HG02852 (cell line): ENCODE results near the gene VARS1.

ENCODE experiments used
- ATAC-seq: cut with Tn5 transposase; IDR thresholded peaks from one replicate; pipeline ENCODE4 v1.9.1; 2021; ENCODE audit warnings: mild to moderate bottlenecking, moderate library complexity; ENCODE audit not compliant: unreplicated experiment

The VARS1 gene

DNA sequence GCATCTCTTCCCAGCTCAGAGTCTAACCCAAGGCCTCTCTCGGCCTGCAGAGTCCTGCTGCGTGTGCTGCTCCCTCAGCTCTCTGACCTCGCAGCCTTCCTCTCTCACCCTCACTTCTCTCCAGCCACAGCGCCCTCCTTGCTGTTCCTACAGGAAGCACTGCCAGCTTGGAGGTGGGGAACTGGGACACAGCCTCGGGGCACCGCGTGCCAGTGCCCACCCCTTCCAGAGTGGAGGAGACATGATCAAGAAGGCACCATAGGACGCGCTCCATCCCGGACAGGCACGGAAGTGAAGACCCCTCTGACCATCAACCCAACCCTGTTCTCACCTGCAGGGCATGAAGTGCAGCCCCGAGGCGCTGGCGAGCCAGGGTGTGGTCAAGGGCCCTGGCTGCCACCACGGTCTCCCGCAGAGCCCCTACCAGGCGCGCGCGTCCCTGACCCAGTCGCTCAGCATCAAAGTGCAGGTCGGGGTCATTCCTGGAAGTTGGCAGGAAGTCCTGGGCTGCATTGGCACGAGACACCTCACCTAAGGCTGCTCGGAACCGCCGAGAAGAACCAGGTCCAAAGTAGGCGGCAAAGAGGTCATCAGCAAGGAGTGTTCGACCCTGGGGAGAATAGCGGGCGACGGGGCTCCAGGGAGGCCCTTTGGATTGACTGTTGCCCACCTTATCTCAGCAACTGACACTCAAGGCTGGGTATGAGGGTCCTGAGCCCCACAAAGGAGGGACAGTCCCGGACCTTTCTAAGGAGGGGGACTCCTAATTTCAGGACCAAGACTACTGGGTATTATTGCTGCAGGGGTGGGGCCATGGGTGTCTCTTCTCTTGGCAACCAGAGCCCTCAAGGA lies 19.7 kb downstream of the VARS1 start:
- no peak for ATAC-seq

DNA sequence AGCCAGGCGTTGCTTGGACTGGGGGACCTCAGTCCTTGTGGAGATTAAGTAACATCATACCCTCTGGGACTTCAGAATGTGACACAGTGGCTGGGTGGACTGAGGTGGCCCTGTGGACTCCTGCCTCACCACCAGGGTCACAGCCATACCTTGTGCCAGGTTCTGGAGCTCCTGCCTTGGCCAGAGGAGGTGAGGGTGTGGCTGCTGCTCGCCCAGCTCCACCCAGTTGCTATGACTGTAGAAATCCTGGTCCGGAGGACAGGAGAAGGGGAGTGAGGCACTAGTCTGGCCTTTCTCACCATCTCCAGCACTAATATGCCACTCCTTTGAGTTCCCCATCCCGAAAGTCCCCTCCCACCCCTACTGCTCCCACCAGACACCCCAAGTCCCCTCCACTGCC lies 20.4 kb downstream of the VARS1 start:
- no peak for ATAC-seq

DNA sequence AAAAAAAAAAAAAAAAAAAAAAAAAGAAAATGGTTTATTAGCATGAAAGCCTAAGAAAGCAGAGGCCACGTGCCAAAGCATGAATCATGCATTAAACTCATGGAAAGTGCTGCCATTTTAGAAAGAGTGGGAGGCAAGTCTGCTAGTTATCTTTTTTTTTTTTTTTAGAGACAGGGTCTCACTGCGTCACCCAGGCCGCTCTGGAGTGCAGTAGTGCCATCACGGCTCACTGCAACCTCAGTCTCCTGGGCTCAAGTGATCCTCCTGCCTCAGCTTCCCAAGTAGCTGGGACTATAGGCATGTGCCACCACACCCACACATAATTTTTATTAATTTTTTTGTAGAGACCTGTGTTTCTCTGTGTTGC lies 23.6 kb downstream of the VARS1 start:
- ATAC-seq, result no peak

DNA sequence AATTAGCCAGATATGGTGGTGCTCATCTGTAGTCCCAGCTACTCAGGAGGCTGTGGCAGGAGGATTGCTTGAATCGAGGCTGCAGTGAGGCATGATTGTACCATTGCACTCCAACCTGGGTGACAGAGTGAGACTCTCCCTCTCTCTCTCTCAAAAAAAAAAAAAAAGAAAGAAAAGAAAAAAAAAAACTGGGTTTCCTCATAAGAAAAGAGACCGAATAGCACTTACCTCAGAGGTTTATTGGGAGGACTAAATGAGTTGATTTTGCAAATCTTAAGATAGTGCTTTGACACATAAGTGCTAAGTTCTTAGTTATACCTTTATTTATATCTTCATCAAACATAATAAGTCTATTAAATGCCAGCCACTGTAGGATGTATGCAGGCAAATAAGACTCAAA lies 24.7 kb downstream of the VARS1 start:
- ATAC-seq, result no peak

DNA sequence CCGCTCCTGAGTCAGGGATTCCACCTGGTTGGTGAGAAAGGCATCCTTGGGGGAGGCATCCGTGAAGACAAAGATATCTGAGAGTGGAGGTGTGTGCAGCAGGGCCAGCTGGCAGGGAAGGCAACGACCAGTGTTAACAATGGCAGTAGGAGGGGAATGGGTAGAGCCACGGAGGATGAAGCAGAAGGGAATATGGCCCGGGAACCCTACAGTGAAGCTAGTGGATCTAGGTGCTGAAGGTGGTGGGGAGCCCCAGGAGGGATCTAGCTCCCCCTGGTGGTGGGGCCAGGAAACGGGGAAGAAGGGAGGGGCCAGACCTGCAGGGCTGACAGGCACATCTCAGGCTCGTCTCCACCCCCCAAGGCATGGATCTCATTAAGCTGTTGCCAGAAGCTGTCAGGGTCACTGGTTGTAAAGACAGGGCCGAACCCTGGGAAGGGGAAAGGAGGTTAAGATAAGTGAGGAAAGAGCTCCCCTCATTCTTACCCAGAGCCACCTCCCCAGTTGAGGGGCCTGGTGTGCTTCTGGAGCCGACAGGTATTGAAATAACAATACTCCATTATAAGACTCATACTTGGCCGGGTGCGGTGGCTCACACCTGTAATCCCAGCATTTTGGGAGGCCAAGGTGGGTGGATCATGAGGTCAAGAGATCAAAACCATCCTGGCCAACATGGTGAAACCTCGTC lies 25.7 kb downstream of the VARS1 start:
- no peak for ATAC-seq

DNA sequence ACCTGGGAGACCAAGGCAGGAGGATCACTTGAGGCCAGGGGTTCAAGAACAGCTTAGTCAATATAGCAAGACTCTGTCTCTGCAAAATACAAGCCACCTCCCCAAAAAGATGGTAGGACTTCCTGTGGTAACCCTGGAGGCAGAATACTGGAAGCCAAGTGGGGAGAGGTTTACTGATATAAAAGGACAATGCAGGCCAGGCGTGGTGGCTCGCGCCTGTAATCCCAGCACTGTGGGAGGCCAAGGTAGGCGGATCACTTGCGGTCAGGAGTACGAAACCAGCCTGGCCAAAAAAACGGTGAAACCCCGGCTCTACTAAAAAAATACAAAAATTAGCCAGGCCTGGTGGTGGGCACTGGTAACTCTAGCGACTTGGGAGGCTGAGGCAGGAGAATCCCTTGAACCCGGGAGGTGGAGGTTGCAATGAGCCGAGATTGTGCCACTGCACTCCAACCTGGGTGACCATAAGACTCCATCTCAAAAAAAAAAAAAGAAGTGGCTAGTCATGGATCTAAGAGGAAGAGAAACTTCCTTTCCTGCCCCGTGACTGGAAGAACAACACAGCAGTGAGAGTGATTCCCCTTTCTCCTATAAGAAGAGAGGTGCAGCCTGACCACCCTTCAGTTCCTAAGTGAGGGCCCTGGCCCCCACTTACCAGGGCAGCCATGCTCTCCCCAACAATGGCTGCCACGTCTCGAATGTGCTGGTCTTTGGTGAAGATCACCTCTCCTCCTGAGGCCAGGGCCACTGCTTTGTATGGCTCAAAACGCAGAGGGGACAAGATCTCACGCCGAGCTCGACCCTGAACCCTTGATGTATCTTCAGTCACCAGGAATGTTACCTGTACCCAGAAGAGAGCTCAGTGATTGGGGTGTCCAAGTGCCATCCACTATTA lies 26.9 kb downstream of the VARS1 start:
- ATAC-seq, result no peak

DNA sequence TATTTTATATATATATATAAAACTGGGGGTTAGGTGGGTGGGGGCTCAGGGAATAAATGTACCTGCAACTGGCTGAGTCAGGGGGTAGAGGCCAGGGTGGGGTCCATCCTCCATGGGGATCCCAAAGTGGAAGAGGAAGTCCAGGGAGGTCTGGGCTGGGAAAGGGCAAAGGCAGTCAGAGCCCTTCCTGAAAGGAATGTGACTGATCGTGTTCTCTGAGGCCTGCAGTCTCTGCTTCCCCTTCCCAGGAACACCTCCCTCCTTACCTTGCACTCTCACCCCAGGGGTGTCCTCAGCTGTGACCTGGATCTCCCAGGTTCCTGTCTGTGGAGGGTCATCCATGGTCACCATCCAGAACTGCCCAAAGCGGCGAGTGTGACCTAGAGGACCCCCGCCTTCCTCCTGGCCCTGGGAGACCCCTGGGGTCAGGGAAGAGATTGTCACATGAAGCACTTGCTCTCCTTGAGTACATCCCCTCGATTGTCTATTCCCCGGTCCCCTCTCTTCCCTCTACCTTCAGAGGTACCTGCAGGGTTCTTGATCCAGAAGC lies 28.4 kb downstream of the VARS1 start:
- ATAC-seq, result no peak

DNA sequence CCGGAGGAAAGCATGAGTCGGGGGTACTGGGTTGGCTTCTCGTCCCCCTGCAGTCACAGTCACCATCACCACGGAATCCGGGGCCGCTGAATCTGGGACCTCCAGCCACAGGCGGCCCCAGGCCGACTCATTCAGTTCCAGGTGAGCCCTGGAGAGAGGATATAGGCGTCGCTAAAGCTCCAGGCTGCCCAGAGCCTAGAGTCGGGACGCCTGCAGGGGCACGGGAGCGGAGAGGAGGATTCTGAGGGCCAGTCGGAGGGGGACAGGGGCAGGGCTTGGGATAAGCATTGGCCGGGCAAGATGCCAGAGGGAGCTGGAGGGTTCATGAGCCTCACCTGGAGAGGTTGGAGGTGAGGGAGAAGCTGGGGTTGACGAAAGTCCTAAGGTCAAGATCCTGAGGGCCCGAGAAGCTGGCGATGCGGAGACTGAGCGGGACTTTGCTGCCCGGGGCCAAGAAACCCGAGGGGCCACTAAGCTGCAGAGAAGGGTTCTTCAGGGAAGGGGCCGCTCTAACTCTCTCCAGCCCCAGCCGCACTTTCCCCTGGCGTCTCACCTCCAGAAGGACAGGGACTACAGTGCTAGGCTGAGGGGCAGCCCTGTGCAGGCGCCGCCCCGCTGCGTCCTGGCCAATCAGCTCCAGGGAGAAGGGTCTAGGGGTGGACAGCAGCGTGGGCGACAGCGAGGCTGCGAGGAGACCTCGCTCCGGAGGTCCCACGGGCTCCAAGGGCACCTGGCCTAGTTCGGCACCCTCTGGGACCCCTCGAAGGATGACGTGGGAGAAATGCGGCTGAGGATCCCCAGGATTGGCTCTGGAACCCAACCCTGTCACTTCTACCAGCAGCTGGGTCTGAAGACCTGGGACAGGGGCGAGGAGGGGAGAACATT lies 29.4 kb downstream of the VARS1 start:
- no peak for ATAC-seq

DNA sequence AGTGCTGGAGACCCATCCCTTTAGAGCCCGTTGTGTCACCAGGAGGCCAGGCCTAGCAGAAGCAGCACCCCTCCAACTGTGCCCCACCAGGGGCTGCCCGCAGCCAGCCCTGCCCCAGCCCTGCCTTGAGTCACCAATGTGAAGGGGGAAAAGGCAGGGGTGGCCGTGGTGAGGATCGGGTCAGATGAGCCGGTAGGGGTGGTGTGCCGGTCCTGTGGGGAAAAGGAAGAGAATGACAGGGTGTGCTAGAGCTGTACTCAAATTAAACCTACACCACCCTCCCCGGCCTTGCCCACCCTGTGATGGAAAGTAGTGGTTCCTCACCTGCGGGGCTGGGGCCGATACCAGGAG lies 30.0 kb downstream of the VARS1 start:
- ATAC-seq, result no peak

DNA sequence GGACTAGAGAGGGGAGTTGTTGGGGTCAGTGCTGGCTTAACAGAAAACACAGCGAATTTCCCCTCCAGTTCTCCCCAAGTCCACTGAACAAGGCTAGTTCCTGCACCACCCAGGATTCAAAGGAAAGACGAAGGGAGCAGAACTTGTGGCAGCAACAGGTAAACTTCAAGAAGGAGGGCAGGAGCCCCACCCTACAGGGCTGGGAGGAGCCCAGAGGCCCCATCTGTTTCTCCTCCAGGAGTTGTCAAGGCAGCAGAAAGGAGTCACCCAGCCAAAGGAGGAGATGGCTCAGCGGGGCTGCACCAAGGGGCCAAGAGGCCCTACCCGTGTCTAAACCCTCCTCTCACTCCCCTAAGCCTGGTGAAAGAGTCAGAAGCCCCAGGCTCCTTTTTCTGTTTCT lies 31.4 kb downstream of the VARS1 start:
- ATAC-seq, result no peak

DNA sequence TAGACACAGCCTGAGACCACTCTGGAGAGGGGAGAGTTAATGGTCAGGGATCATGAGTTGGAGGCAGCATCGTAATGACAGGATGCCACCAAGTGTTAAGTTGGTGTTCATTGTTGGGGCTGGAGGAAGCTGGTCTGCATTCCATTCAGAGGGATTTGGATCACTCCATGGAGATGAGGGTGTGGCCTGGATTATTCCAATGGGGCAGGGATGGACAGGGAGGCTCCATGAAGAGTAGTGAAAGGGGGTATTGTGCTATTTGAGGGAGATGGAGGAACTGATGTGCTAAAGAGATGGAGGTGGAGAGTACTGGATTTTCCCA lies 32.0 kb downstream of the VARS1 start:
- ATAC-seq, result no peak

DNA sequence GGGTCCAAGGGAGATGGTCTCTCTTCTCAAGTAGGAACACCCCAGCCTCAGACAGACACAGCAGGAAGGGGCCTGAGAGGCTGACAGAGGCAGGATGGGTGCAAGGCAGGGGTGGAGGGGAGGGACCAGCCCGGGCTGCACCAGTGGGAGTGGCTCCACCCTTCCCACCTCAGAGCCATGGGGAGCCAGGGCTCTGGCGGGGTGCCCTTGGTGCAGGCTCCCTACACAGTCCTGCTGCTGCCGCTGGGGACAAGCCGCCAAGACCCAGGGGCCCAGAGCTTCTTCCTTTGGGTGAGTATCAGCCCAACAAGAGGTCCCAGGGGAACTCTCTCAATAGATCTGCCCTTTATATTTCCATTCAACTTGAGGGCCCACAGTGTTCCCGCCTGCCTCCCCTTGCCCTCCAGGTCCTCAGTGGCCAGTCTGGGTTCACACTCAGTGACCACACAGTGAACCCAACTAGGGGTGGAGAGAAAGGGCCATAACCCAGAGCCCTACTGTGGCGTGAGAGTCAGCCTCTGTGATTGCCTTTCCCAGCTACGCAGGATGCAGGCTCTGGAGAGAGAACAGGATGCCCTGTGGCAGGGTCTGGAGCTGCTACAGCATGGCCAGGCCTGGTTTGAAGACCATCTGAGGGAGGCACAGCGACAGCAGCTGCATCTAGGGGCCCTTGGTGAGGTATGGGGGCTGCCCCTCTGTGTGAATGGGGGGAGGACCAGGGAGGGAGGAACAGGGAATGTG lies 32.5 kb downstream of the VARS1 start:
- ATAC-seq, result no peak

DNA sequence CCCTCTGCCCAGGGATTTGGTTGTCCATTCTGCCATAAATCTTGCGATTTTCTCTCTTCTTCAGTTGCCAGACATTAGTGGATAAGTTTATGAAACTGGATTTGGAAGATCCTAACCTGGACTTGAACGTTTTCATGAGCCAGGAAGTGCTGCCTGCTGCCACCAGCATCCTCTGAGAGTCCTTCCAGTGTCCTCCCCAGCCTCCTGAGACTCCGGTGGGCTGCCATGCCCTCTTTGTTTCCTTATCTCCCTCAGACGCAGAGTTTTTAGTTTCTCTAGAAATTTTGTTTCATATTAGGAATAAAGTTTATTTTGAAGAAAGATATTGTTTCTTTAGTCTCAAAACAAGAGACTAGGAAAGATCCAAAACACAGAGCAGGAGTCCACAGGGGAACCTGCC lies 33.2 kb downstream of the VARS1 start, which contains the start of gene SAPCD1:
SAPCD1 (plus strand) TSS at position 301 of the 400 bp plus-strand sequence. CDS start 399 bp downstream, outside the sequence.
- ATAC-seq, result no peak

DNA sequence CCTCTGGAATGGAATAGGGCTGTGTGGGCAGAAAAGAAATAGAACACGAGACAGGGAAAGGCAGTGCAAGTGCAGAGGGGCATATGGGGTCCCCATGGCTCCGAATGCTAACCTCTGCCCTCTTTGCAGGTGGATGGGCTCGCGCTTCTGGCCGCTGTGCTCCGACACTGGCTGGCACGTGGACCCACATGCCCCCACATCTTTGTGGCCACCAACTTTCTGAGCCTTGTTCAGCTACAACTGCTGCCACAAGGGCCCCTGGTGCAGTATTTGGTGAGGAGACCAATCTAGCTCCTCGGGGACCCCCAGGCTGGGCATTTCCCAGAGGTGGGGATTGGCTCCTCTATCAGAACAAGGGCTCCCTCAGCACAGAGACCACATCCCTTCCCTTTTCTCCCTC lies 34.2 kb downstream of the VARS1 start:
- no peak for ATAC-seq

DNA sequence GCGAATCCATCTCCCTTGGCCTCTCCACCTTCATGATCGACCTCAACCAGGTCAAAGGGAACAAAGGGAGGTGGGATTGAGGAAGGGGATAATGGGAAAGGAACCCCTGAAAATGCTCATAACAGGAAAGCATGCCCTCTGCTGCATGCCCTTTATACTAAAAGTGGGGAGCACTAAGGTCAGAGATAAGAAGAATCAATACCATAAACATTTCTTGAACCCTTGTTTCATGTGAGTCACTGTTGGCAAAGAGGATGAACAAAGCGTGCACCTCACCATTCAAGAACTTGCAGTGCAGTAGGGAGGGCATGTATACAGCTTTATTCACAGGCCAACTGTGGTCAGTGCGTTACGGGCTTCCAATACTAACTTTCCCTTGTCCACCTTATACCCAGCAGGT lies 34.8 kb downstream of the VARS1 start:
- ATAC-seq, result no peak

DNA sequence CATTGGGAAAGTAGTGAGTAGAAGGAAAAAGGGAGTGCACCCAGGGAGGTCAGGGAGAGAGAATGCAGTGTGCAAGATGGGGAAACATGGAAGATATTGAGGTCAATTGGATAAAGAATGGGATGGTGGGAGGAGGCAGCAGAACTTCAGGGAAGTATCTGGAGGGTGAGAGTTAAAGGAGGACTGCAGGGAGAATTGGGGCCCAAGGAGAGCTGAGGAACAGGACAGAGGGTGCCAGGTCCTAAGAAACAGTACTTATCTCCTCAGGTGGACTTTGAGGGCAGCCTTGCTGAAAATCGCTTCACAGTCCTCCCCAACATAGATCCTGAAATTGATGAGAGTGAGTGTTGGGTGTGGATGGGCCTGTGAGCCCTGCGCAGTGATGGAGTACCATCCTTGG lies 37.3 kb downstream of the VARS1 start:
- ATAC-seq, result no peak

DNA sequence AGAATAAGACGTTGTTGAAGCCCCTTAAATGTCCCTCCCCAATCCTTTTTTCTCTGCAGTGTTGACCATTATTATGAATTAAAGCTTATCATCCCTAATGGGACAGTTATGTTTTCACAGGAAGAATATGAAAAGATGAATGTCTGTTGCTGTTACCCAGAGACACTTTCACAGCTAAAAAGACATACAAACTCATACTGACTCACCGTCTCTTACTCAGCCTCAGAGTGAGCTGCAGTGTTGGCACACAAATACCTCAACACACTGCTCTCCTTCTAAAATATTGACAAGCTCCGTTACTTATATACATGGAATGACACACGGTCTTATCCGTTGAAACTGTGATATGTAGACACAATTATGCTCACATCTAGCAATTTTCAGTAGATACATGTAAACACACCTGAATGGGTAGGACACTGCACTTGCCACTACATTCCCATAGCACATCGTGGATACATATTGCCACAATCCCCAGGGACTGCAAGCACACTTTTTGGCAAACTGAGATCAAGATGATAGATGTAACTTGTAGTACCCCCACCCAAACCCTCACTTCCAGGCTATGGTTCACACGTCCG lies 42.7 kb downstream of the VARS1 start:
- no peak for ATAC-seq

DNA sequence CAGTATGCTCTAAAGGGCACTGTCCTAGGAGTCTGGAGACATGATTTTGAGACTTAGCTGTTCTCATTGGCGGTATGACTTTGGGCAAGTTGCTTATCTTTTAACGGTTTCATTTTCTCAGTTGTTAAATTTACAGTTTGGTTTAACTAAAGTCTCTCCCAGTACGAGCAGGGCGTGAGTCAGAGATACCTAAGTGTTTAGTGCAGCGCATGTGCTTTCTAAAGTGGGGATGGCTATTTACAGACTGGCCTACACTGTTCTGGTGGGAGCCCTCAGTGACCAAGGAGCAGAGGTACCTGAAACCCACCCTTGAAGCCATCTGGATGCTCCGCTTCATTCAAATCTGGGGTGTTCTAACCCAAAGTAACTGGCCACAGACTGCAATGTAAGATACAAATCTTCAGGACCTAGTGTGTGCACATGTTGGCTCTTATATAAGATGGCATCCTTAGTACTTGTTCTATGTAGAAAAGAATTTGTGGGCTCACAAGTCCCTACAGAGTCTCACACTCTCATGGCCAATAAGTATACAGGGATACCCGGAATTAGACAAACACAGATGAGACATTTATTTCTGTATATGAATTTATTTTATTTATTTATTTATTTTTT lies 45.0 kb downstream of the VARS1 start:
- no peak for ATAC-seq
